NCI-H1436 treated with DMSO at 0.1 percent for 48 hours (cell line): ENCODE results near the gene BGLAP.
A peak's percentile ranks its signal among the peaks of the same experiment; 100 is the strongest.
"Not testable (repeated sequence)": the region's sequence is repeated elsewhere in the genome, so short reads cannot be mapped to it uniquely, and the experiment has no call there.

Experiments
- DNase-seq: peaks from one replicate; lab custom pipeline; 2025; lab: John Stamatoyannopoulos, UW

BGLAP gene

DNA sequence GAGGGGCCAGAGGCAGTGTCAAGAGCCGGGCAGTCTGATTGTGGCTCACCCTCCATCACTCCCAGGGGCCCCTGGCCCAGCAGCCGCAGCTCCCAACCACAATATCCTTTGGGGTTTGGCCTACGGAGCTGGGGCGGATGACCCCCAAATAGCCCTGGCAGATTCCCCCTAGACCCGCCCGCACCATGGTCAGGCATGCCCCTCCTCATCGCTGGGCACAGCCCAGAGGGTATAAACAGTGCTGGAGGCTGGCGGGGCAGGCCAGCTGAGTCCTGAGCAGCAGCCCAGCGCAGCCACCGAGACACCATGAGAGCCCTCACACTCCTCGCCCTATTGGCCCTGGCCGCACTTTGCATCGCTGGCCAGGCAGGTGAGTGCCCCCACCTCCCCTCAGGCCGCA lies at the start of gene BGLAP:
TSS of gene BGLAP (plus strand) at position 259 of the 400 bp plus-strand sequence. CDS start at position 307, 48 bp downstream.
- no peak for DNase-seq

DNA sequence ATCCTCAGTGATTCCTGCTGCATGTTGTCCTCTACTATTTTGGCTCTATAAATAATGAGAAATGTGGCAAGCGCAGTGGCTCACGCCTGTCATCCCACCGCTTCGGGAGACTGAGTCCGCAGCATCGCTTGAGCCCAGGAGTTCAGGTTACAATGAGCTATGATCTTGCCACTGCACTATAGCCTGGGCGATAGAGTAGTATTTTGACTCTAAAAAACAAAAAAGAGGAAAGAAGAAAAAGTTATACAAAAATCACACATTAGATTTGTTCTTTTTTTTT lies 48.8 kb upstream of the BGLAP start:
- no peak for DNase-seq

DNA sequence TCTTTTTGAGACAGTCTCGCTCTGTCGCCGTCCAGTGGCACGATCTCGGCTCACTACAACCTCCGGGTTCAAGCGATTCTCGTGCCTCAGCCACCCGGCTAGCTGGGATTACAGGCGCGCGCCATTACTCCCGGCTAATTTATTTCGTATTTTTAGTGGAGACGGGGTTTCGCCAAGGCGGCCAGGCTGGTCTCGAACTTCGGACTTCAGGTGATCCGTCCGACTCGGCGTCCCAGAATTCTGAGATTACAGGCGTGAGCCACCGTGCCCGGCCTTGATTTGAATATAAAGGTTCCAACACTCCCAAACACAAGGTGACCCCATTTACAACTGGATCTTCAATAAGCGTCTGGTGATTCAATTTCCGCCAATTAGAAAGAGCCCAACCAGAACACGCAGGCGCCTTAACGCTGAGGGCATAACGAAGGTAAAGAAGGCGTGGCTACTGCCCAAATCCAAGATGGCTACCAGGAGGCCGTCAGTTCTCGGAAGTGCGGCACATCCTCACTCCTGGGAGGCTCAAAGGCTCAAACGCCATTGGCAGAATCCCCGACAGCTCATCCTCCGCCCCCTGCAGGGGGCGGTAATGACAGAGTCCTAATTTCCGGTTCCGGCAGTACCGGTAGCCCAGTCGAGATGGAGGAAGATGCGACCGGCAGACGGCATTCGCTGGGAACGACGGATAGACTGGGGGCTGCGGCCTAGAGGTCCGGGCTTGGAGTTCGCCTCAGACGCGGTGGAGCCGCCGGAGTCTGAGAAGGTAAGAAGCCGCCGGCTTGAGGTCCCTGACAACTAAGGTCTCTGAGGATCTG lies 48.3 kb upstream of the BGLAP start, which contains the start of gene SLC25A44:
TSS of gene SLC25A44 (plus strand) at position 617 of the 812 bp plus-strand sequence. CDS start 5,744 bp downstream, outside the sequence.
- peak; percentile 97 for DNase-seq

DNA sequence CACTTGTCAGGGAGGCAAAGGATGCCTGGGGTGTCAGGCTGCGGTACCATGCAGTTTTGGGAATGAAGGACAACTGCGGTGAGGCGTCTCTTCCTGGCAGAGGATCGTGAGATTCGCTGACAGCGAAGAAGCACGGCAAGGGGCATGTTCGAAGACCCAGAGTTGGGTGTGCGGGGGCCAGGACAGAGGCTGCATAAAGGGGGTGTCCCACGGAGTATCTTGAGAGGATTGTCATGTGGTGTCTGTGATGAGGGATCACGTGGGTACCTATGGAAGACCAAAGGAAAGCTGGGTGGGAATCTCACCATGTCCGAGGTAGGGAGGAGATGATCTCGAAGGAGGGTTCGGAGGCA lies 47.7 kb upstream of the BGLAP start:
- no peak for DNase-seq

DNA sequence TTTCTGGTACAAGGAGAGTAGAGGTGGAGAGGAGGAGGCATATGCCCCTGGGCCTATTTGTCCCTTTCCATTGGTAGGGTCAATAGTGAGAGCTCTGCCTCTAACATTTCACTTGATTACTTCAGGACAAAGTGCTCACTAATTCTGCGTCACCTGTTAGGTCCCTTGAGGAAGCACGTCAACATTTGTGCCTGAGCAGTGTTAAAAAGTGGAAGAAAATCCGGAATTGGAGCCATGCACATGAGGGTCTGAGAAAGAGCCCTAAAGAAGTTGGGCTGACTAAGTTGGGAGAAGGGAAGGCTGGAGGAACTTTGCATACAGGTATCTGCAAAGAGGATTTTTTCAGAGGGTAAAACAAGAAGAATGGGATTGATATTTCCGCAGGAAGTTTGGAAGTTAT lies 46.1 kb upstream of the BGLAP start:
- DNase-seq: no peak

DNA sequence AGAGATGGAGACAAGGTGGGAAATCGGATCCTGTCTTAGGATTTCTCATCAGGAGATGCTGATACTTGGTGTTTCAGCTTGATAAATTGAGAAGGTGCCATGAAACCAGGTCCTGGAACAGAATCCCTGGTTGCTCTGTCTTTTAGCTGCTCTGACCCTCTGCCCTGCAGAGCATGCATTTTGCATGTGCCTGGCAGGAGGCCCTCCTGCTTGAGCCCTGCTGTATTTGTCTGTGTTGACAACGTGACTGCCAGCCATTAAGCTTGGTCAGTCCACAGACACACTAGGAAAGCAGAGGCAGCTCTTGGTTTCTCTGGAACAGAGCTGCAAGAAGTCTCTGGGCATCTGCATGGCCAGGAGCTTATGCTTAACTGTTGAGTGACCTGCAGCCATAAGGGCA lies 45.5 kb upstream of the BGLAP start:
- no peak for DNase-seq

DNA sequence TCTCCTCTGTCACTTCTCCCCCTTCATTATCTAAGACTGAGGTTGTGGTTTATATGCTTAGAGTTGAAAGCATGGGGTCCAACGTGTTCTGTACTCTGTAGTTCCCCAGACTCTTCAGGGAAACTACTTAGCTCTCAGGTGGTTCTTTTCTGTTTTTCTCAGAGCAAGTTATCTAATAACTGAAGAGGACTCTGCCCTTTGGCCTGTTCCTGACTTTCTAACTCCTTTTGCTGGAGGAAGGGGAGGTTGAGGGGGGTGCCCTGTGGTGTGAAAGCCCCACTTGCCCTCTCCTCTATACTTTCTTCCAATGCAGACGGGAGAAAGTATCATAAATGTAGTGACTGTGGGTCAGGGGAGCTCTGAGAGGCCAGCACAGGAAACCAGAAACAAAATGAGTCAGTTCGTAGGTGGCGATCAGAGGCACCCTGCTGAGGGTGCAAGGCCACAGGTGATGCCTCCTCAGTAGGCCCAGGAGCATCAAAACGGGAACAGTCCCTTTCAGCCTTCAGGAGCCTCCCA lies 43.1 kb upstream of the BGLAP start:
- no peak for DNase-seq

DNA sequence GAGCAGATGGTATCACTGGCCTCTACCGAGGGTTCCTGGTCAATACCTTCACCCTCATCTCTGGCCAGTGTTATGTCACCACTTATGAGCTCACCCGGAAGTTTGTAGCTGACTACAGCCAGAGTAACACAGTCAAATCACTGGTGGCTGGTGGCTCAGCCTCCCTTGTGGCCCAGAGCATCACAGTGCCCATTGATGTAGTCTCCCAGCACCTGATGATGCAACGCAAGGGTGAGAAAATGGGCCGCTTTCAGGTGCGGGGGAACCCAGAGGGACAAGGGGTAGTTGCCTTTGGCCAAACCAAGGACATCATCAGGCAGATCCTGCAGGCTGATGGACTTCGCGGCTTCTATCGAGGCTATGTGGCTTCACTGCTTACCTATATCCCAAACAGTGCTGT lies 41.9 kb upstream of the BGLAP start:
- DNase-seq: no peak

DNA sequence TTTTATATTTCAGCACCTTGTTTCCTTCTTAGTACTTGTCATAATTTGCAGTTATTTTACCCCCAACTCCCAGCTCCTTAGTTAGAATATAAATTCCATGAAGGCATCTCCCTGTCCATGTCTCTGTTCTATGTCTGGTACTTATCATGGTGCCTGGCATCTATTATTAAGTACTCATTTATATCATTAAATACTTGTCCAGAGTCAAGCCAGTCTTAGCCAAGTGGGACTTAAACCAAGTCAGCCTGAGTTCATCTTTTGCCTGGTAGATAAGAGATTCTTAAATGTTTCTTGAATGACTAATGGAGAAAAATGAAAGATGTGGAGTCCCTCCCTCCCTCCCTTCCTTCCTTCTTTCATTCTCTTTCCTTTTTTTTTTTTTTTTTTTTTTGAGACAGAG lies 38.7 kb upstream of the BGLAP start:
- DNase-seq: no peak

DNA sequence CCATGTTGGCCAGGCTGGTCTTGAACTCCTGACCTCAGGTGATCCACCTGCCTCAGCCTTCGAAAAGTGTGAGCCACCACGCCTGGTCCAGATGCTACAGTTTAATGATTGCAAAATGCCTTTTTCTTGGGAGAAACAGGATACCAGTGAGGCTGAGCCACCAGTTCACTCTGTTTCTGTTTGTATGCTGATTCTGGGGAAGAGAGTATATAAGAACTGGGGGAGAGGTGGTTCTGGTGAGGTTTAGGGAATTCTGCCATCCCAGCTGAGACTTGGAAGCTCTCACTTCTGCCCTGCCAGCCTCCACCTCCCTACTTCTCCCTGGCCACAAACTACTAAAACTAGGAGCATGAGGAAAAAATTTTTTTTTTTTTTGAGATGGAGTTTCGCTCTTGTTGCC lies 37.3 kb upstream of the BGLAP start:
- DNase-seq: no peak

DNA sequence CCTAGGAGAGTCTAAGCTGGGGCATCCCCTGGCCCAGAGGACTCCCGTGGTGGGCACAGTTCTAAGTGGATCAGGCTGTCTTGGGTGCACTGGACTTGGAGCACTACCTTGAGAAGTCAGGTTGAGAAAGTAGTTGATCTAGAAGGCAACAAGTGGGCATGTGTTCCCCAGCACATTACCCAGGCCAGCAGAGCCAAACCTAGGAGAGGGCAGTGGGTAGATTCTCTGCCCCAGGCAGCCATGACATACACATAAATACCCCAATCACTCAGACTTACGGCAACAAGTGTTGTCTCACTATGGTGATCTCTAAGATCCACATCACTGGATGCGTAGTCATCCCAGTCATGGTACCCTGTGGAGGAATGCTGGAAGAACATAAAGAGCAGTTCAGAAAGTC lies 30.7 kb upstream of the BGLAP start:
- DNase-seq: no peak

DNA sequence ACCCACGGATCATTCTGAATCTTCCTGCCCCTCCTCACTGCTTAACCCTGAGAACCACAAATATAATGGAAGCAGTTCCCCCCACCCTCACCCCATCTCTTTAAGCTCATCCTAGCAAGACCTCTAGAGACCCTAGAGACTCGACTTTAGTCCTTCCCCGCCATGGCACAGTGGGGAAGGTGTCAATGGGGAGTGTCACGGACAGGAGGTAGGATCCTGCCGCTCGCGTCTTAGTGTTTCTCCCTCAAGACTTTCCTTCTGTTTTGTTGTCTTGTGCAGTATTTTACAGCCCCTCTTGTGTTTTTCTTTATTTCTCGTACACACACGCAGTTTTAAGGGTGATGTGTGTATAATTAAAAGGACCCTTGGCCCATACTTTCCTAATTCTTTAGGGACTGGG lies 29.9 kb upstream of the BGLAP start:
- no peak for DNase-seq

DNA sequence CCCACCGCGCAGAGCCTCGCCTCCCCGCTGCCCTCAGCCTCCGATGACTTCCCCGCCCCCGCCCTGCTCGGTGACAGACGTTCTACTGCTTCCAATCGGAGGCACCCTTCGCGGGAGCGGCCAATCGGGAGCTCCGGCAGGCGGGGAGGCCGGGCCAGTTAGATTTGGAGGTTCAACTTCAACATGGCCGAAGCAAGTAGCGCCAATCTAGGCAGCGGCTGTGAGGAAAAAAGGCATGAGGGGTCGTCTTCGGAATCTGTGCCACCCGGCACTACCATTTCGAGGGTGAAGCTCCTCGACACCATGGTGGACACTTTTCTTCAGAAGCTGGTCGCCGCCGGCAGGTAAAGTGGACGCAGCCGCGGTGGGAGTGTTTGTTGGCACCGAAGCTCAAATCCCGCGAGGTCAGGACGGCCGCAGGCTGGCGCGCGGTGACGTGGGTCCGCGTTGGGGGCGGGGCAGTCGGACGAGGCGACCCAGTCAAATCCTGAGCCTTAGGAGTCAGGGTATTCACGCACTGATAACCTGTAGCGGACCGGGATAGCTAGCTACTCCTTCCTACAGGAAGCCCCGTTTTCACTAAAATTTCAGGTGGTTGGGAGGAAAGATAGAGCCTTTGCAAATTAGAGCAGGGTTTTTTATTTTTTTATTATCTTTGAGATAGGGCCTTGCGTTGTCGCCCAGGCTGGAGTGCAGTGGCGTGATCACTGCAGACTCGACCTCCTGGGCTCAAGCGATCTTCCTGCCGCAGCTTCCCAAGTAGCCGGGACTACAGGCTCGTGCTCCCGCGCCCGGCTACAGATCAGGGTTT lies 28.9 kb upstream of the BGLAP start, which contains the start of gene PMF1:
TSS of gene PMF1 (plus strand) at position 175 of the 811 bp plus-strand sequence. CDS start at position 184, 9 bp downstream.
- DNase-seq: peak; percentile 86

DNA sequence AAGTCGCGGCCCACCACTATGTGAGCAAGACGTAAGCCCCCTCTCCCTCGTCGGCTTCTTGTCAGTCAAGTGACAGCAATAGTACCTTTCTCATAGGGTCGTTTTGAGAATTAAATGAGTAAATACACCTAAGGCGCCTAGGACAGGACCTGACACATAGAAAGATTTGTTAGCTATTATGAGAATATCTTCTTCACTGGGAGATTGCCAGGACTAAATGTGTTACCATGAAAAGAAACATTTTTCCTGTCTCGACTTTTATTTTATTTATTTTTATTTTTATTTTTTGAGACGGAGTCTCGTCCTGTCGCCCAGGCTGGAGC lies 28.4 kb upstream of the BGLAP start:
- no peak for DNase-seq

DNA sequence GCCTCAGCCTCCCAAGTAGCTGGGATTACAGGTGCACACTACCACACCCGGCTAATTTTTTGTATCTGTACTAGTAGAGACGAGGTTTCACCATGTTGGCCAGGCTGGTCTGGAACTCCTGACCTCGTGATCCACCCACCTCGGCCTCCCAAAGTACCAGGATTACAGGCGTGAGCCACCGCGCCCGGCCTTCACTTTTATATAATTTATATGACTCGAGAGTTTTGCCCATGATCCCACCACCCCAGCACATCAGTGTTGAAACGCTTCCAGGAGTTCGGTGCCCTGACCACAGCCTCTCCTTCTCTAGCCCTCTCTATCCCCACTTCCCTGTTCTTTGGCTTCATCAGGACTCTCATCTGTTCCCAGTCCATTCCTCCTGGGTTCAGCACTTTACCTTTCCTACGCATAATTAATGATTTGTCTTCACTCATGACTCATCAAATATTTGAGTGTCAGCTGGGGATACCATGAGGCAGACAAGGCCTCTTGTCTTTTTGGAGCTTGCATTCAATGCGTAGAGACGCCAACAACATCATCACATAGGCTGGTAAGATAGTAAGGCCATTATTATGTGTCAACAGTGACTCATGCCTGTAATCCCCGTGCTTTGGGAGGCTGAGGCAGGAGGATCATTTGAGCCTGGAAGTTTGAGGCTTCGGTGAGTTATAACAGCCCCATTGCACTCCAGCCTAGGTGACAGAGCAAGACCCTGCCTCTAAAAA lies 27.8 kb upstream of the BGLAP start:
- no peak for DNase-seq

DNA sequence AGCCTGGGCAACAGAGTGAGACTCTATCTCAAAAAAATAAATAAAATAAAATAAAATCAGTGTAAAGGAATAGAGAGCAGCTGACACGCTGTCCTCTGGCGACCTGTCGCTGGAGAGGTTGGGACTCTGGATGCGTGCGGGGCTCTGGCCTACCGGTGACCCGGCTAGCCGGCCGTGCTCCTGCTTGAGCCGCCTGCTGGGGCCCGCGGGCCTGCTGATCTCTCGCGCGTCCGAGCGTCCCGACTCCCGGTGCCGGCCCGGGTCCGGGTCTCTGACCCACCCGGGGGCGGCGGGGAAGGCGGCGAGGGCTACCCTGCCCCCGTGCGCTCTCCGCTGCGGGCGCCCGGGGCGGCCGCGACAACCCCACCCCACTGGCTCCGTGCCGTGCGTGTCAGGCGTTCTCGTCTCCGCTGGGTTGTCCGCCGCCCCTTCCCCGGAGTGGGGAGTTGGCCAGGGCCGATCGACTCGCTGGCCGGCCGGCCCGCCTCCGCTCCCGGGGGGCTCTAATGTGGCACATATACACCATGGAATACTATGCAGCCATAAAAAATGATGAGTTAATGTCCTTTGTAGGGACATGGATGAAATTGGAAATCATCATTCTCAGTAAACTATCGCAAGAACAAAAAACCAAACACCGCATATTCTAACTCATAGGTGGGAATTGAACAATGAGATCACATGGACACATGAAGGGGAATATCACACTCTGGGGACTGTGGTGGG lies 25.5 kb upstream of the BGLAP start:
- DNase-seq: not testable (repeated sequence)

DNA sequence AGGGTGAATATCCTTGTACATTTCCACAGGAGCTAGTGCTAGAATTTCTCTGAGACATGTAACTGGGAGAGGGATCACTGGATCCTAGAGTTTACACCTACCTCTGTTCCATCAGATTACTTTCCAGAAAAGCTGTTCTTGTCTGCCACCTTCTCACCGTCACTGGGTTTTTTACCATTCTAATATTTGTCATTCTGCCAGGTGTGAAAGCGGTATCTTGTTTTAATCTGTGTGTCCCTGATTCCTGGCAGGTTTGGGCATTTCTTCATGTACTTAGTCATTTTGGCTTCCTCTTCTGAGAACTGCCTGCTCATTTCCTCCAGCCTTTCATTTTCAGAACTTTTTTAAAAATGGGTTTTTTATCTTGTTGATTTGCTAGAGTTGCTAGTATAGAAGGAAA lies 24.1 kb upstream of the BGLAP start:
- no peak for DNase-seq

DNA sequence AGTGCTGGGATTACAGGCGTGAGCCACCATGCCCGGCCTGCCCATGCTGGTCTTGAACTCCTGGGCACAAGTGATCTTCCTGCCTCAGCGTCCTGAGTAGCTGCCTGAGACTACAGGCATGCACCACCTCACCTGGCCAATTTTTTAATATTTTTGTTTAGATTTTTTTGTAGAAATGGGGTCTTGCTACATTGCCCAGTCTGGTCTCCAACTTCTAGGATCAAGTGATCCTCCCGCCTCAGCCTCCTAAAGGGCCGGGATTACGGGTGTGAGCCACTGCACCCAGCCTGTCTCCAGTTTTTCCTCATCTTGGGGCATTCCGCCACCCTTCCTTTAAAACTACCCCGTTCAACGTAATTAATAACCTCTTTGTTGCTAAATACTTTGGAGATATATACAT lies 21.8 kb upstream of the BGLAP start:
- DNase-seq: no peak

DNA sequence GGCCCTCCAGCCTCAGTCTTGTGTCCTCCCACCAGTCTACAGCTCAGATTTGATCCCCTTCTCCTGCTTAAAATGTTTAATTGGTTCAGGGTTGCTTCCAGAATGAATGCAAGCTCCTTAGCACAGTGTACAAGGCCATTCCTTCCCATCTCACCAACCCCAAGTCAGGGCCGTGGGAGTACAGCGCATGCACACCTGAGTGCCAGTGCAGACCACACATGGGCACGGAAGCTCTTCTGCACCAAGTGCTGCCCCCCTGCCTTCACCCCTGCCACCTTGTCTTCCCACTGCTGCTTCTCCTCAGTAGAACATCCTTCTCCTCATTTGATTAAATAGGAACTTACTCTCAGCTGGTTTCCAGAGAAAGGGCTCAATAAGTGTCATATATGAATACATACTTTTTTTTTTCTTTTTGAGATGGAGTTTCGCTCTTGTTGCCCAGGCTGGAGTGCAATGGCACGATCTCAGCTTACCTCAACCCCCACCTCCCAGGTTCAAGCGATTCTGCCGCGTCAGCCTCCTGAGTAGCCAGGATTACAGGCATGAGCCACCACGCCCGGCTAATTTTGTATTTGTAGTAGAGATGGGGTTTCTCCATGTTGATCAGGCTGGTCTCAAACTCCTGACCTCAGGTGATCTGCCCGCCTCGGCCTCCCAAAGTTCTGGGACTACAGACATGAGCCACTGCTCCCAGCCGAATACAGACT lies 19.8 kb upstream of the BGLAP start:
- no peak for DNase-seq

DNA sequence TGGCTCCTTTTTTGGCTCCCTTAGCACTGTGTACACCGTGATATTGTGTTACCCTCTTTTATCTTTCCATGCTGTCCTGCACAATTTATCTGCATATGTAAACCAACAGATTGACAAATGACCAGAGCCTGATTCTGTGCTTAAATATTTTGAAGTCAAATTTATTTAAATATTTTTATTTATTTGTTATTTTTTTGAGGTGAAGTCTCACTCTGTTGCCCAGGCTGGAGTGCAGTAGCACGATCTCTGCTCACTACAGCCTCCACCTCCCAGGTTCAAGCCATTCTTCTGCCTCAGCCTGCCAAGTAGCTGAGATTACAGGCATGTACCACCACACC lies 16.3 kb upstream of the BGLAP start:
- no peak for DNase-seq

DNA sequence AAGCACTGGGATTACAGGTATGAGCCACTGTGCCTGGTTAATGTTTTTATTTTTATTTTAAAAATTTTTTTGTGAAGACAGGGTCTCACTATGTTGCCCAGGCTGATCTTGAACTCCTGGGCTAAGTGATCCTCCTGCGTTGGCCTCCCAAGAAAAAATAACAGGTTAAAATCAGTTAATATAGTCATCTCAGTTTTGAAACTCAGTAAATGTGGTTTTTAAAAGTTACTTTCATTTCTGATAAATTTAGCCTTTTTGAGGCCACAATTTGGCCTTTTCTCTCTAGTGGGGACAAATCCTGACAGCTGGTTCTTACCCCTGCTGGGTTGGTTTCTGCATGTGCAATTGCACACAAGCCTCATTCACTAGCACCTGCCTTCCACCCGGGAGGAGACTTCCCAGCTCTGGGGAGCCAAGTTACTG lies 15.9 kb upstream of the BGLAP start:
- no peak for DNase-seq
